ENCODE data around the gene BUD31. TPM values are rescaled to one million over a fixed set of nuclear protein-coding genes. Genes with fewer than 3 reads are reported as not detected.

The BUD31 gene
- total RNA-seq, 4 donors from 2014 or later: 52.9 to 68.3 (median 64.8) TPM

GRCh38 chr7:99394188-99394502, 14.6 kb upstream of the BUD31 start:
- ATAC-seq (ENCODE audit: low FRiP score) (no peak), DNase-seq (ENCODE audit: low spot score) (no peak)
- TF ChIP-seq, protein P1, sequence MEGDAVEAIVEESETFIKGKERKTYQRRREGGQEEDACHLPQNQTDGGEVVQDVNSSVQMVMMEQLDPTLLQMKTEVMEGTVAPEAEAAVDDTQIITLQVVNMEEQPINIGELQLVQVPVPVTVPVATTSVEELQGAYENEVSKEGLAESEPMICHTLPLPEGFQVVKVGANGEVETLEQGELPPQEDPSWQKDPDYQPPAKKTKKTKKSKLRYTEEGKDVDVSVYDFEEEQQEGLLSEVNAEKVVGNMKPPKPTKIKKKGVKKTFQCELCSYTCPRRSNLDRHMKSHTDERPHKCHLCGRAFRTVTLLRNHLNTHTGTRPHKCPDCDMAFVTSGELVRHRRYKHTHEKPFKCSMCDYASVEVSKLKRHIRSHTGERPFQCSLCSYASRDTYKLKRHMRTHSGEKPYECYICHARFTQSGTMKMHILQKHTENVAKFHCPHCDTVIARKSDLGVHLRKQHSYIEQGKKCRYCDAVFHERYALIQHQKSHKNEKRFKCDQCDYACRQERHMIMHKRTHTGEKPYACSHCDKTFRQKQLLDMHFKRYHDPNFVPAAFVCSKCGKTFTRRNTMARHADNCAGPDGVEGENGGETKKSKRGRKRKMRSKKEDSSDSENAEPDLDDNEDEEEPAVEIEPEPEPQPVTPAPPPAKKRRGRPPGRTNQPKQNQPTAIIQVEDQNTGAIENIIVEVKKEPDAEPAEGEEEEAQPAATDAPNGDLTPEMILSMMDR (IDR thresholded peaks at IDR 0.05): no peak

DNA sequence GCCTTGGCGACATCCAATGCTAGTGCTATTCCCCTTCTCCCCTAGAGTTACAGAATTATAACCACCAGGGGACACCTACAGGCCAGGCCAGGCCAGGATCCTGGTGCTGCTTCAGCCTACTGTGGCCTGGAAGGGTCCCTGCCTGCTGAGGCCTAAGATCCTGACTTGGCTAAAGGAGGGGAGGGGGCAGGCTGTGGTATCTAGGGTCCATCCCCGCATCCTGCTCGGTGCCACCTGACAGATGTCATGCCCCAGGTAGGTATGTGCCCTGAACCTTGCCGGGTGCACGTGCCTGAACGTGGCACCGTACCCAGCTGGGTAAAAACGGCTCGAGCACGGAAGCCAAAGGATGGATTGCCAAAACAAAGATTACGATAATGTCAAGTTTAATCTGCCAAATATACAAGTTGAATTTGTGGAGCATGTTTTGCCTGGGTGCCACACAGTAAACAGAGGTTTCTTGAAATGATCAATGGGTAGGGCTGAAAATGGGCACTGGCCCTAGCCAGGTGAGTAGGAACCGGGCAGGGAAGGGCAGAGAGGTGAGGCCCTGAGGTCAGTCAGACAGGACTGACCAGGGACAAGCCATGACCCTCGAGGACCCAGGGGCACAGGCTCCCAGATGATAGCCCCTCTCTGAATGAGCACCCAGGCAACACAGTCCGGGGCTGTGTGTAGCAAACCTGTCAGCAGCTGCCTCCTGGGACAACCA, 13.0 kb upstream of the BUD31 start:
- TF ChIP-seq, protein P1 (IDR thresholded peaks at IDR 0.05): no peak
- ATAC-seq (ENCODE audit: low FRiP score) (no peak), DNase-seq (ENCODE audit: low spot score) (no peak)

GRCh38 chr7:99396418-99397296, 12.1 kb upstream of the BUD31 start:
- TF ChIP-seq, protein P1 (IDR thresholded peaks at IDR 0.05): no peak
- ATAC-seq (ENCODE audit: low FRiP score) (no peak), DNase-seq (ENCODE audit: low spot score) (no peak)

GRCh38 chr7:99397297-99397983, 11.3 kb upstream of the BUD31 start:
- ATAC-seq (ENCODE audit: low FRiP score) (no peak), DNase-seq (ENCODE audit: low spot score) (no peak)
- TF ChIP-seq, protein P1 (IDR thresholded peaks at IDR 0.05): no peak

DNA sequence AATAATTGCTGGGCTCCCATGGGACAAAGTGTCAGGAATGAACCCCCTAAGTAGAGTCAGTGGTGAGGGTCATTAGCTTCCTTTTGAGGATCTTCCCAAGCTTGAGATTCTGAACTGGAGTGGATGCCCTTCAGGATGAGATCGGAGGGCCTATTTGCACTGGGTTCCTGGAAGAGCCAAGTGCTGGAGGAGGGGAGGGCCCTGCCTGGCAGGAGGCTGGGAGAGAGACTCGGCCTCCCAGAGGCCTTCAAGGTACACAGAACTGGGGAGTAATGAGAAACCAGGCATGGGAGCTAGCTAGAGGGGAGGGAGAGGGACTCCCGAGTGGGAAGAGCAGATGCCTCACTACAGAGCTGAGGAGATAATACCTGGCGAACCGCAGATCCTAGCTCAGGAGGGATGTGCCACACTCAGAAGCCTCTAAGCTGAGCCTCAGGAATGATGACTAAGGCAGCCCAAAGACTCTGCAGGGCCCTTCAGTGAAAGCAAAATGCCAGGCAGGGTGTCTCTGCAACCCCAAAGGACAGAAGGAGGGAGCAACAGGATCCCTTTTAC, 9.8 kb upstream of the BUD31 start:
- DNase-seq (ENCODE audit: low spot score) (no peak), ATAC-seq (ENCODE audit: low FRiP score) (no peak)
- TF ChIP-seq, protein P1 (IDR thresholded peaks at IDR 0.05): no peak

- TF ChIP-seq, protein P1 (IDR thresholded peaks at IDR 0.05): no peak
- no peak for DNase-seq (ENCODE audit: low spot score)
- no peak for ATAC-seq (ENCODE audit: low FRiP score)
These were observed 9.2 kb upstream of the BUD31 start for GRCh38 chr7:99399597-99399996.

Data from omental fat pad (tissue), 4 donors.